ENCODE results near the gene BOLA3. TPM values are rescaled to one million over a fixed set of nuclear protein-coding genes. Genes with fewer than 3 reads are reported as not detected.
"Not testable (repeated sequence)": the region's sequence is repeated elsewhere in the genome, so short reads cannot be mapped to it uniquely, and the experiment has no call there.

The BOLA3 gene
- total RNA-seq, result 12.1 and 19.4 TPM in 2 replicates

DNA sequence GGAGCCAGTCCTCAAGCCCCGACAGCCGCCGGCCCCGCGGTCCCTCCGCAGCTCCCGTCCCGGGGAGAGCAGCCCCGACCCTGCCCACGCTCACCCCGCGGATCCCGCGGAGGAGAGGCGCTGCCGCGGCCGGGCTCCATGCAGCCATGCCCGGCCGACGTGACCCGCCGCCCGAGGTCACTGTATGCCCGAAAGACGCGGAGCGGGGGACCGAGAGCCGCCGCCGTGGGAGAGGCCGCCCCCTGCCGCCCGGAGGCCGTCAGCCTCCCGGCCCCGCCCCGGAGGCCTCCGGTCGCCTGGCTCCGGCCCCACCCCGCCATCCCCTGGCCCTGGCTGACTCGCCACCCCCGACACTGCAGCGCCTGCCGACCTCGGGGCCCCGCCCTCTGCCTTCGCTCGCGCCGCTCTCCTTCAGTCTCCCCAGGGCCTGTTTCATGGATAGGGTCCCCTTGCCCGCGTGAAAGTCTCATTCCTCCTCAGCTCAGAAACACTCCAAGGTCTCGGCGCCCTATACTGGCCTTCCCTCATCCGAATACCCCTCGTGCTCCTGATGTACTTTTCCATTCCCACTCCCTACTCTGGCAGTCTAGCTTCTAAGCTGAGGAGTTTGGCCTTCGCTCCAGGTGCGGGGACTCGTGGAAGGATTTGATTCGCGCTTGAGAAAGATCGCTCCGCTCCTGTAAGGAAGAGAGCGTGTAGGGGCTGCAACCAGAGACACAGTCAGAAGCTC, at the start of gene BOLA3:
BOLA3 (minus strand) TSS at position 186 of the 730 bp plus-strand sequence; CDS start at position 148, 38 bp downstream.
- peak; percentile 25 to 80 for DNase-seq (ENCODE audit: low read depth in 2 of 2)

- DNase-seq (ENCODE audit: low read depth in 2 of 2), result no peak
Observed at GRCh38 chr2:74197049-74197448, 49.3 kb upstream of the BOLA3 start.

- DNase-seq (ENCODE audit: low read depth in 2 of 2), result no peak
Observed at GRCh38 chr2:74194799-74195198, 47.1 kb upstream of the BOLA3 start.

DNA sequence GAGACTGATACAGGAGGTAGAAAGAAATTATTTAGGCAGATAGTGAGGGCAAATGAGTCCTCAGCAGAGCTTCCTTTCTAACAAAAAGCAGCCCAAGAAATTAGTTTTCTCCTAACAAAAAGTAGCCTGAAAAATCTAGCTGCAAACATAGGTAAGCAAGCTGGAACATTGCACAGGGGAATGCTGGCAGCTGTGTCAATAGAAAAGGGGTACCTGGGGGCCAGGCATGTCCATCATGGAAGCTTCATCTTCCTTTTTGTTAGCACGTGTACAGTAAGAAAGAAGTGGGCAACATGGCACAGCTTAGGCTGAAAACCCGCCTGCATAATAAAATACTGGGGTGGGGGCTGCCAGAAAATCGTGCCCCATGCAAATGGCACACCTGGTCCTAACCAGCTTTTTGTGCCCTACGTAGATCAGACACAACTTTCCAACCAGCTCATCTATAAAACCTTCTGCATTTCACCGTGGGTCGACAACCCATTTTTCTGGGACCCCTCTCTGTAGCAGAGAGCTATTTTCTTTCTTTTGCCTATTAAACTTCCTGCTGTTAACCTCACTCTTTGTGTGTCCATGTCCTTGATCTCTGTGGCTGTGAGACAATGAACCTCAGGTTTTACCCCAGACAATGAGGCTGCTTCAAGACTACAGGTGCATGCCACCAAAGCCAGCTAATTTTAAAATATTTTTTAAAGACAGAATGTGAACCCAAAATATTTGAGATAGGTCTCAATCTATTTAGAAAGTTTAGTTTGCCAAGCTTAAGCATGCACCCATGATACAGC, 44.1 kb upstream of the BOLA3 start:
- no peak for DNase-seq (ENCODE audit: low read depth in 2 of 2)

GRCh38 chr2:74188696-74189095, 41.0 kb upstream of the BOLA3 start:
- no peak for DNase-seq (ENCODE audit: low read depth in 2 of 2)

DNA sequence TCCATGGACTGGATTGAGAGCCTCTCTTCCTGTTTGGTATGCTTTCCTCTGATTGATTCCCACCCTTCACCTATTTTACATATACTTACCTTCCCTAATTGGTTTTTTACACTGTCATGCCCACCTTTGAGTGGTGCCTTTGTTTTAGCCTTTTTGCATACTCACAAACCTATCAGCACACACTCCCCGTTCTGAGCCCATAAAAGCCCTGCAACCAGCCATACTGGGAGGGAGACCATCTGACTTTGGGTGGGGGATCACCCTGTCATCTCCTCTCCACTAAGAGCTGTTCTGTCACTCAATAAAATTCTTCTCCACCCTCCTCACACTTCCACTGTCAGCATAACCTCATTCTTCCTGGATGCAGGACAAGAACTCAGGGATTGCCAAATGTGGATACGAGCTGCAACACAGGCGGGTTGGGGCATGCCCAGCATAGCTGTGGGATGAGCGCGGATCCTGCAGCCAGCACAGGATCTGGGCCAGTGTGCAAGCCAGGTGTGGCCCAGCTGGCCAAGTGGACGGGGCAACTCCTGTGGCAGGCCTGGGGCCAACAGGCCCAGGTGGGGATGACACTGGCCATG, 40.4 kb upstream of the BOLA3 start:
- DNase-seq (ENCODE audit: low read depth in 2 of 2), result no peak

GRCh38 chr2:74186706-74187105, 39.0 kb upstream of the BOLA3 start:
- not testable (repeated sequence) for DNase-seq (ENCODE audit: low read depth in 2 of 2)

- no peak for DNase-seq (ENCODE audit: low read depth in 2 of 2)
Observed at GRCh38 chr2:74186038-74186437, 38.3 kb upstream of the BOLA3 start.

DNA sequence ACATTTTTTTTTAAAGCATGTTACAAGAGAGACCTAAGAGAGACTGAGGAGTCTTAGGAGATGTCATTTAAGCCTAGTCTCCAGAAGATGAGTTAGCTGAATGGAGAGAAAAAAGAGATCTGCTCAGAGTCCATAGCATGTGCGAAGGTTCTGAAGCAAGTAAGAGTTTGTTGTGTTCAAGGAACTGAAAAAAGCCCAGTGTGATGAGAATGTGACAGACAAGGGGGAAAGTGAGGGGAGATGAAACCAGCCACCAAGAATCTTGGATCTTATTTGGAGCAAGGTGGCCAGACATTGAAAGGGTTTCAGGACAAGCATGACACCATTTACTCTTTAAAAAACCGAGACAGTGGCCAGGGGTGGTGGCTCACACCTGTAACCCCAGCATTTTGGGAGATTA, 36.2 kb upstream of the BOLA3 start:
- no peak for DNase-seq (ENCODE audit: low read depth in 2 of 2)

DNA sequence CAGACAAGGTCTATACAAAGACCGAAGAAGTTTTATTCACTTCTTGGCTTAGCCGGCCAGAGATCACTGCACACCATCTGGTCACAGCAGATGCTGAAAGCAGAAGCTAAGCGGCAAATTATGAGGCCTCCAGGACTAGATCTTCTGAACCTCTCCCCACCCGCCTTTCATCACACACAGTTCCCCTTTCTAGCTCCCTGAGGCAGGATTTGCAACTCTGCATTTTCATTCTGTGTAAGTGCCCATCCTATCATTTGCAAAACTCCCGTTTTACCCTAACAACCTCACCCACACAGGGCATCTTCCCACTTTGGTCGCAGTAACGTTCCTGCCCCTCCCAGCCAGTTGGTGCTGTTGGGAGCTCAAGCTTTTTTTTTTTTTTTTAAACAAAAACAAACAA, 34.0 kb upstream of the BOLA3 start:
- no peak for DNase-seq (ENCODE audit: low read depth in 2 of 2)

DNA sequence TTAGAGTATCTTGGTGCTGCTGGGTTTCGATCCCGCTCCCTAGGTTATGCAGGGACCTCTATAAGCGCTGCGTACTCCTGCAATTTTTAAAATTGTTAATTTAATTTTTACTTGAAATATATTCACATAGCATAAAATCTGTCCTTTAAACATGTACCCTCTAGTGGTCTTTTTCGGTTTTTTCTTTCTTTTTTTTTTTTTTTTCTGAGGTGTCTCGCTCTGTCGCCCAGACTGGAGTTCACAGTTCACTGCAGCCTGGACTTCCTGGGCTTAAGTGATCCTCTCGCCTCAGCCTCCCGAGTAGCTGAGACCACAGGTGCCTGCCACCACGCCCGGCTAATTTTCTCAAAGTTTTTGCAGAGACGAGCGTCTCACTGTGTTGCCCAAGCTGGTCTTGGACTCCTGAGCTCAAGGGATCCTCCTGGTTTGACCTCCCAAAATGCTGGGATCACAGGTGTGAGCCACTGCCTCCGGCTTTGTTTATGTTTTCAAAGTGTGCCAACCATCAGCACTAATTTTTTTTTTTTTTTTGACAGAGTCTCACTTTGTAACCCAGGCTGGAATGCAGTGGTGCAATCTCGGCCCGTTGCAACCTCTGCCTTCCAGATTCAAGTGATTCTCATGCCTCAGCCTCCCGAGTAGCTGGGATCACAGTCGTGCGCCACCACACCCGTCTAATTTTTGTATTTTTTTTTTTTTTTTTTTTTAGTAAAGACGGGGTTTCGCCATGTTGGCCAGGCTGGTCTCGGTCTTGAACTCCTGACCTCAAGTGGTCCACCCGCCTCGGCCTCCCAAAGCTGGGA, 31.6 kb upstream of the BOLA3 start:
- DNase-seq (ENCODE audit: low read depth in 2 of 2), result no peak

- DNase-seq (ENCODE audit: low read depth in 2 of 2), result peak; percentile 96 to 99
Observed at GRCh38 chr2:74178211-74179062, 30.7 kb upstream of the BOLA3 start, which contains the start of gene MOB1A. MOB1A (minus strand) TSS chr2:74178879; CDS start chr2:74178674, 205 bp downstream.

DNA sequence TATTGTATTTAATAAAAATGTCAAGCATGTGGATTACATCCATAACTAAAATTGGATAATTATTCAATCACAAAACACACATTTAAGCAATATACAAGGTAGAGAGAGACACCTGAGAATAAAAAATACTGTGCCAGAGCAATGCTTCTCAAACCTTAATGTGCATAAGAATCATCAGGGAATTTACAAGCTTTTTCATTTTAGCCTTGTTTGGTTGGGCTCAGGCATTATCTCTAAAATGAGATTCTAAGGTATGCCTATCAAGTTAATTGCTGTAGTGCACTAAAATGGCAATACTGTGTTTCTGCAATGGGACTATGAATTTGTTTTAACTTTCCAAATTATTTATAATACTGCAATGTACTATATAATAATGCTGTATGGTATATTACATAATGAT, 30.0 kb upstream of the BOLA3 start:
- no peak for DNase-seq (ENCODE audit: low read depth in 2 of 2)

DNA sequence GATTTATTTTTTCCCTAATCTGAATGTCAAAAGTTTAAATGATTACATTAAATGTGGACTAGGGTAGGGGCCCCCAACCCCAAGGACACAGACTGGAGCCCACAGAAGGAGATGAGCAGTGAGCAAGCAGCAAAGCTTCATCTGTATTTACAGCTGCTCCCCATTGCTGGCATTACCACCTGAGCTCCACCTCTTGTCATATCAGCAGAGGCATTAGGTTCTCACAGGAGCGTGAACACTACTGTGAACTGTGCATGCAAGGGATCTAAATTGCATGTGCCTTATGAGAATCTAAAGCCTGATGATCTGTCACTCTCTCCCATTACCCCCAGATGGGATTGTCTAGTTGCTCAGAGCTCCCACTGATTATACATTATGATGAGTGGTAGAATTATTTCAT, 27.2 kb upstream of the BOLA3 start:
- DNase-seq (ENCODE audit: low read depth in 2 of 2), result no peak

GRCh38 chr2:74168739-74169138, 21.0 kb upstream of the BOLA3 start:
- DNase-seq (ENCODE audit: low read depth in 2 of 2), result no peak

- DNase-seq (ENCODE audit: low read depth in 2 of 2), result no peak
Observed at GRCh38 chr2:74164761-74165160, 17.0 kb upstream of the BOLA3 start.

GRCh38 chr2:74162951-74163350, 15.2 kb upstream of the BOLA3 start:
- no peak for DNase-seq (ENCODE audit: low read depth in 2 of 2)

GRCh38 chr2:74155830-74156229, 8.1 kb upstream of the BOLA3 start:
- no peak for DNase-seq (ENCODE audit: low read depth in 2 of 2)

GRCh38 chr2:74152954-74153353, 5.2 kb upstream of the BOLA3 start:
- no peak for DNase-seq (ENCODE audit: low read depth in 2 of 2)

- no peak for DNase-seq (ENCODE audit: low read depth in 2 of 2)
Observed at GRCh38 chr2:74149570-74150319, 2.0 kb upstream of the BOLA3 start.

Measured in dermis microvascular lymphatic vessel endothelial cell (primary cell).